Forelimb muscle (tissue), 1 donor: Measurements from ENCODE around the gene EEF1G. TPM values are rescaled to one million over a fixed set of nuclear protein-coding genes. Genes with fewer than 3 reads are reported as not detected.
"Not testable (repeated sequence)": the region's sequence is repeated elsewhere in the genome, so short reads cannot be mapped to it uniquely, and the experiment has no call there.

ENCODE experiments used
- DNase-seq: peaks from one replicate; pipeline ENCODE4 v3.0.0-alpha.2; 2013; ENCODE audit warnings: low read depth
- polyA plus RNA-seq: library from polyadenylated mRNA; unstranded; fragments of 120-200 nt; gene quantifications from one replicate; pipeline ENCODE4 v1.2.1, GENCODE V29; 2013; ENCODE audit not compliant: insufficient read length

The EEF1G gene
- polyA plus RNA-seq, 1 donor, result 3,650 TPM

DNA sequence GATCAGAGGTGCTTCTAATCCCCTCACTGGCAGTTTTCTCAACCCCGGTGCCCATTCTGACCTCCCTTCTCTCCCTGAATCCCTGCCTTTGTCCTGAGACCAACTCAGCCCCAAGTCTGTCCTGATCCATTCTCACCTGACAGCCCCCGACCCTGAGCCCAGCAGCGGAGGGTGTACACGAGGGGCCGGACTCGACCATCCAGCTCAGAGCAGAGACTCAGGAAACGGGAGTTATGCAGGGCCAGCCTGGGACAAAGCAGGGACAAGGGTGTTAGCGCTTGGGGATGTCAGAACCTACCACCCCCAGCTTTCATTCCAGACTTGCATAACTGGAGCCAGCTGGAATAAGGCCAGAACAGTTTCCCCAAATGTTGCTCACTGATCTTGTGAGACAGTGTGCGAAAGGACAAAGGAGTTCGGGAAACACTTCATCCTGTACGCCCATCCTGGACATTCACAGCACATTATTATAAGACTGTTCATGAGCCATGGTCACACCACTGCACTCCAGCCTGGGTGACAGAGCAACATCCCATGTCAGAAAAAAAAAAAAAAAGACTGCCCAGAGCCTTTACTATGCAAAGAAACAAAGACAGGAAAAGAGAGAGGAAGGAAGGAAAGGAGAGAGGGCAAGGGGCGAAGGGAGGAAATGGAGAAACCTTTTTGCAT, 3.5 kb upstream of the EEF1G start:
- no peak for DNase-seq

DNA sequence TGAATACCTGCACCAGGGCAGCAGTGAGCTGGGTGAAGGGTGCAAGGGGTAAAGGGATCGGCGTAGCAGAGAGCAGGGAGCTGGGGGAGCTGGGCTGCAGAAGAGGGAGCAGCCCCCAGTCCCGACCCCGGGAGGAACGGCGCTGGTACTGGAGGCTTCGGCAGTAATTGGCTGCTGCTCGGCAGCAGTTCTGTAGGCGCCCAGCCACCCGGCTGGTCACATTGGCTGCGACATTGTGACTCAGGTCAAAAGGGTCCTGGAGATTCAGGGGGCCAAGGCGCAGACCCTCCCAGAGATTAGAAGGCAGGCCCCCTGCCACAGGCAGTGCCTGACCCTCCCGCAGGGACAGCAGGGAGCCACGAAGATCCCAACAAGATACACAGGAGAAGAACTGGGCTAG, 2.1 kb upstream of the EEF1G start:
- no peak for DNase-seq

DNA sequence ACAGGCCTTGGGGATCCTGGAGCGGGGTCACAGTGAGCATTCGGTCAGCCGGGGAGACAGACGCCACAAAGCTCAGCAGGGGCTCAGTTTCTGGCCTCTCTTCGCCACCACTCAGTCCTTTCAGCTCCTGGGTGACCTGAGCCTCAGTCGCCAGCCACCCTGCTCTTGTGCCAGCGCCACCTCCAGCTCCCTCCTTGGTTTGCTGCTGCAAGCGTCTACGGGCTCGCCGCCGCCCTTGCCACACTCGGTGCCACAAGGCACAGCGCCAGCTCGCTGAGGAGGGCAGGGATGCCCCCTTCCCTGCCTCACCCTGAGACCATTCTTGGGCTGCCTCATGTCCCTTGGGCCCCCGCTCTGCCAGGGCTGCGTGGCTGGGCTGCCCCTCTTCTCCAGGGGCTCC, 1.5 kb upstream of the EEF1G start:
- DNase-seq, result no peak

DNA sequence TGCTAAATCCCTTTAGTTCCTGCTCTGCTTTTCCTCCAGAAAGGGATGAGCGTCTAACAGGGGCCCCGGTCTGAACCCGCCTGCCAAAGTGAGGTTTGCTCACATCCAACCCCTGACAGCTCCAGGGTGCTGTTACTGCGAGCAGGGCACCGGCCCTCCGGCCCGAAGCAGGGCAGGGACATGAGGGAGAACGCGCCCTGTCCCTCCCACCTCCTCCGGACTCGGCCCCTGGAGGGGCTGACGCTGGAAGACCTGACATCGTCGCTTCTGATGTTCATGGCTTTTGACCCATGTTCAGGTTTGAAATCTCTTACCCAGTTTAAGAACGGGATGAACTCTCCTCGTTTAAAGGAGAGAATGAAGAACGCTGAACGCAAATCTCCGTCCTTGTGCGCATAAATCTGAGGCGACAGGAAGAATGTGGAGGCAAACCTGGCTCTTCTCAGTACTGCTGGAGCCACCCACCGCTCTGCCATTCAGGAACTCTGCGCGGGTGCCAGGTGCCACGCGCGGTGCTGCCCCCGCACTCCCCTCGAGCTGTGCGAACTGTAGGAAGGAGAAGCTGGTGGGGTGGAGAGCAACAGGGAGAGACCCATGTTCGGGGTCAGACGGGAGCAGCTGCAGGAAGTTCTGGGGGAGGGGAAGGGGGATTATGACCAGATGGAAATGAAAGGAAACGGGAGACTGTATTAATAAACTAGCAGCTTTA, 826 bp upstream of the EEF1G start:
- no peak for DNase-seq

DNA sequence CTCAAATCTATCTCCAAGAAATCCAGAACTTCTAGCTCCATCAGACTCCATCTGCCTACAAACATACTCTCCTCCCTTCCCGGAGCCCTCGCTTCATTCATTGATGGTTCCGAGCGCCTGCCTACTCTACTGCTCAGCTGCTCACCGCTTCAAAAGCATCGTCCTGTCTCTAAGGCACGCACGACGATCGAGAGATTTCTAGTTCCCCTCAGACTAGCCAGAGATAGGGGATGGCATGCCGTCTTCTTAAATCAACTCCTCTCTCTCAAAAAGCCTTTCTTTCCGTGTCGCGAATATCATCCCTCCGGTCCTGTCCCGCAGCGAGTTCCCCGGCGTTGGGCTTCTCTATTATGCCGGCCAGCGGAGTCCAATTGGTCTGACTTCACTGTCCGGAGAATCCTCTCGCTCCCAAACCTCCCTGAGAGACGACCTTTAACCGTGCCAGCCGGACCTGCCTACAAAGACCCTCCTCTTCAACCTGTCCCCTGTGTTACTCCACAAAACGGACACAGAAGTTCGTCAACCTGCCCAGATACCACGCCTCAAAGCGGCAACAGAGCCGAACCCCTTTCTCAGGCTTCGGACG, 592 bp downstream of the EEF1G start:
- DNase-seq, result no peak

DNA sequence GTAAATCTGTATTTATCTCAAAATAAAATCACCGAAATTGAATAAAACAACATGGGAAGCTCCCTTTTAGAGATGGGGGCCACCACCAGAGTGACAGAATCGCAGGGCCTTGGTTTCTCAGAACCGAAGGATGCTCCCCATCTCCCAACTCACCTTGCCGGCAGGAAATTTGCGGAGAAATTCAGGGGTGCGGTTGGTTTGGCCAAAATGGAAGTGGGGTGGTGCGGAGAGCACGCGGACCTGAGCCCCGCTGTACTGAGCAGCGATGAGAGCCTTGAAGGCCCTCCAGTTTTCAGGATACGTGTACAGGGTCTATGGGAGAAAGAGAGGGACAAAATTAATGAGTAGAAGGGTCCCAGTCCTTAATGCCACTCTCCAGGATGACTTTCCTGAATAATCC, 1.3 kb downstream of the EEF1G start:
- DNase-seq, result no peak

DNA sequence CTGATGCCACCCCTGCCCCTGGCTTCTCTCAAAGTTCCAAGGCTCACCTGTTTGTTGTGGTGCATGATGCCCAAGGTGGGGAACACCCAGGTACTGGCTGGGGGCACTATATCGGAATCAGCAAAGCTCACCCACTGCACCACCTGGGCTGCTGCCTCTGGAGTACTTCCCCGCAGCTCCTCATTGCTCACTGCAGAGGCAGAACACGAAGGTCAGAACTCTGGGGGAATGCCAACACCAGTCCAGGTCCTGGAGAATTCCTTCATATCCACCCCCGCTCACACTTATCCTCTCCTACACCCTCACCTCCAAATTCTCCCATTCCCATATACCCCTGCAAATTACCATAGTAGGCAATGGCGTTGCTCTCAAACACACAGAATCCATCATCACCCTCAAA, 2.2 kb downstream of the EEF1G start:
- DNase-seq, result not testable (repeated sequence)

DNA sequence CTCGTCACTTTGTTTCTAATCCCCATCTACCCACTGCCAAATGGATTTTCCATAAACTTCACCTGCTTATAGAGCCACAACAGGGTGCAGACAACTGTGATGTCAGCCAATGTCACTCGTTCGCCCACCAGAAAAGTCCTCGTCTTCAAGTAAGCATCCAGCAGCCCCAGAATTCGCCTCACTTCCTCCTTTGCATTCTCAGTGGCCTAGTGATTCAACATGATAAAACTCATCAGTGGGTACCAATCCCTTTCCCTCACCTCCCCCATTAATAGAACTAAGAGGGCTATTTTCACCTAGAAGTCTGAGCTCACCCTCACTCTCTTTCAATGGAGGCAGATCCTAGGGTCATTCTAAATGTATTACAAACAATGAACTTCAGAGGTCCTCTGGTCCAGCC, 2.8 kb downstream of the EEF1G start:
- not testable (repeated sequence) for DNase-seq

DNA sequence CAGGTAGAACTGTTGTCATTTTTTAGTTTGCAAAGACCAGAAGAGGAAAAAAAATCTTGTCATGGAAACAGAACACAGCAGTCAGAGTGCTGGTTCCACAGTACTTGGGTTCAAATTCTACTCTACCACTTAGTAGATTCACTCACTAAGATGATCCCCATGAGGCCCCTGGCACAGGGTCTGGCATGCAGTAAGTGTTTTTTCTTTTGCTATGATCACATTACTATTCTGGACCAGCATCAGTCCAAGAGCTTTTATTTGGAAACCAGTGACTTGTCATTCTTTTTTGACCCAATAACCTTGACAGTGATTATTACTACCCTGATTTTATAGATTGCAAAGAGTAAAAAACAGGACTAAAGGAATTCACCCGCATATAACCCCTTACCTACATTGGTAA, 4.1 kb downstream of the EEF1G start:
- DNase-seq, result no peak

DNA sequence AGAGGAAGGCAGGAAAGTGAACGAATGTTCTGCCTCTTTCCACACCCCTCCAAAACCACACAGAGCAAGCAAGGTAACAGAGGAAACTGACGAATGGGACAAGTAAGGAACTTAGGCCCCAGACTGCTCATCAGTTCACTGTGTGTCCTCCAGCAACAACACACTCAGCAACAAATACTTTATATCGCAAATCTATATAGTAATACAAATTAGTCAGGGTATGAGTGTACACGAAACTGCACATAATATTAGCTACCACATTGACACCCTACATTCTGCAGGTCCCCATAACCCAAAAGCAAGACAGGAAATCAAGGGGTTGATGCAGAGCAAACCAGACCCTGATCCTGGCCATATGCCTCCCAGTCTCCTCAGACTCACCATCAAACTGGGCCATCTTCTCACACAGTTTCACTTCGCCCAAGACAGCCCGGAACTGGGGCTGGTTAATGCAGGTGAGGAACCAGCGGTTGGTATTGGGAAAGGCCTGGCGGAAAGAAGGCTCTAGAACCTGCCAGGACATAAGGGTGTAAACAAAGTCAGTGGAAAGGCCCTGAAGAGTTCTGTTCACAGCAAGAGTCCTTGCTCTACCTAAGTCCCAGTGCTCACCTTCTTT, 6.6 kb downstream of the EEF1G start:
- DNase-seq, result no peak

DNA sequence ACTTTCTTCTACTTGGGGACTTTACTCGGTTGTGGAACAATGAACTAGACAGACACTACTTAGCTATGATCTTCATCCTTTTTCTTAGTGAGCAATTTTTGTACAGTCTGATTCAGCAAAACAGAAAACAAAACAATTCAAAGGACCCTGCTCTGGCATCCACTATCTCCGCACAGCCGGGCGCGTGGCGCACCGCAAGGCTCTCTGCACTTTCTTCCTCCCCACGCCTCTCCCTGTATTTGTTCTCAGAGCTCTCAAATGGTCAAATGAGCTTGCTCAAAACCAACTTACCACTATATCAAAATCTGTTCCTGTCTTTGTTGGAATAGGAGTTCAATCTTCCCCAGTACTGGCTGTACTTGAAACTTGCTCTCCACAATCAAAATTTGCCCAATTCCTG, 7.4 kb downstream of the EEF1G start:
- DNase-seq, result no peak

DNA sequence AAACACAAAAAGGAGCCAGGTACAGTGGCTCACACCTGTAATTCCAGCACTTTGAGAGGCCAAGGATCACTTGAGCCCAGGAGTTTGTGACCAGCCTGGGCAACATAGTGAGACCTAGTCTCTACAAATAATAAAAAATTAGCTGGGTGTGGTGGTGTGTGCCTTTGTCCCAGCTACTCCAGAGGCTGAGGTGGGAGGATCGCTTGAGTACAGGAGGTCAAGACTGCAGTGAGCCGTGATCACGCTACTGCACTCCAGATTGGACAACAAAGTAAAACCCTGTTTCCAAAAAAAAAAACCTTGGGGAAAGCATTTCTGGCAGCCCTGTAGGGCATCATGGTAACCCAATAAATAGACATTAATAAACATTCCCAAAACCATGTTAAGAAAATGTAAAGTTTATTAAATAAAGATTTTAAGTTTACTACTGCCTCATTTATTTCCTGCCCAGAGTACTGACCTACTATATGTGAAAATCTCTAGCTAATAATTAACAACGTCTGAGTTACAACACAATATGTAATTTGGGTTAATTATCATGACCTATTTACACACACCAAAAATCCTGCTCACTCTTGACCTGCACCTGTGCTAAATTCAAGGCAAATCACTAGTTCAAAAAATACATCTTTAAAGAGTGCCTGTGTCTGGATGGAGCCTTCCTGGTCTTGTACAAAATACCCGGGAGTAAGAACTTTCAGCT, 8.4 kb downstream of the EEF1G start:
- no peak for DNase-seq

DNA sequence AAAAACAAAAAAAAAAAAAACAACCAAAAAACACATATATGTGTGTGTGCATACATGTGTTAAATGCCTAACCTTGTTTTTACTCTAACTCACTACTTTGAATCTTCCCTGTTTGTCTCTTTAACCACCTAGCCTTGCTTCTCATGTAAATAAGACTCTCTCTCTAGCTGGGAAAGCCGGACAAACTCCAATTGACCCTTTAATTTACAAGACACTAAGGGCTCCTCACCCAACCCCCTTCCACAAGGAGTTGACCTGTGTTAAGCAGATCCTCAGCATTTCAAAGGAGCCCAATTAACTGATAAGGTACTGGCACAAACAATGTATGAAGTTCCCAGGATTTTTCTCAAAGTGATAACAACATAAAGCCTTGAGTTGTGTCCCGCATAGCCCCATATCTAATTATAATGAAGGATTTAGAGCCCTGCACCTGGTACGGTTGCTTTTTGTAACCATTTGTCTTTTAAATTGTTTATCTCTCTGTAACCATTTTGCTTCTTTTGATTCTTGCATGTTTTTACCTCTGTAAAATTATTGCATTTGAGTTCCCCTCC, 11.9 kb downstream of the EEF1G start:
- DNase-seq, result not testable (repeated sequence)

DNA sequence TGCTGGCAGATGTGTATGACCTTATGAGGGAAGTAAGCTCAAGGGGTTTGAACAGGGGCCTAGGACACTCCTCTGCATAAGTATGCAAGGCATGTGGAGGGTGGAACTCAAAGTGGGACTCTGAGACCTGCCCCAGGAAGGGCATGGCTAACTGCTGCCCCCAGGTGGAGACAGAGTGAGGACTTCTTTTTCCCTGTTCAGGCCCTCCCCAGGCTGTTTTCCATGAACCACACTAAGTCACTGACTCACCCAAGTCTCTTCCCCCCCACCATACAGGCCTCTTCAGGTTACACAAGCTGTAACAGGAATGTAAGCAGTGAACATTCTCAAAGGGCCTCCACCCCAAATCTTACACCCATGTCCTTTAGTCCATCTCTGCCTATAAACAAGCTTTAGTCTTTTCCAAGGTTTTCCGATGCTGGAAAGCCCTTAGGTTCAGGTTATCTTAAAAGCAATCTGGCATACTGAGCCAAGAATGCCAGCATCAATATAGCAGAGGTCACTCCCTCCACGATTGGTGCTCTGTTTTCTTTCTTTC, 13.1 kb downstream of the EEF1G start:
- DNase-seq, result no peak

DNA sequence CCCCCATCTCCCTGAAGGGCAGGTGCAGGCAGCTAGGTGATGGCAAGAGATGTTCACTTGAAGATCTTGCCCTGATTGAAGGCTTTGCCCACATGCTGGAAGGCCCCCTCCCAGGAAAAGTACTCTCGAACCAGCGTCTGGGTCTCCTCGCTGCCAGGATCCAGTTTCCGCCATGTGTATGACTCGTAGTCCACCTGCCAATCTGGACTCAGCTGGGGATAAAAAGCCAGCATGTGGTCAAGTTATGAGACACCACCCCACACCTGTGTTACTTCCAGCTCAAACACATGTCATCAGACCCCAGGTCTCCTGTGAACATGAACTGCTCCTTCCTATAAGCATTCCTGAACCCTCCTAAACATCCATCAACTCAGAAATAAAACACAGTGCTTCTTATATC, 14.1 kb downstream of the EEF1G start:
- not testable (repeated sequence) for DNase-seq

DNA sequence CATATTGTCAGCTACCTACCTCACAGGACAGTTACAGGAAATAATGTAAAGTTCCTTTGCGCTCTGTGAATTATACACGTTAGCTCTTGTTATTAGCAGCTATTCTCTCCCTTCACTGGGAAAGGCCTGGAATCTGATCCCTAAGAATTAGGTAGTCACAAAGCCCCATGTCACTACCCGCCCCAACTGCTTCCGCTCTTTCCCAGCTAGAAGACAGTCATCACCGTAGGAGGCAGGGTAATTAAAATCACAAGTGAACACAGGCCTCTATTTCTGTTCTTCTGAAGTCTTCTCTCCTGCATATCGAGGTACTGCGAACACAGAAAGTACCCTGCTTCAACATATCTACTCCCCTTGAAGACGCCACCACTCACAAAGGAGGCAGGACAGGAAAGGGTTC, 14.5 kb downstream of the EEF1G start:
- no peak for DNase-seq

DNA sequence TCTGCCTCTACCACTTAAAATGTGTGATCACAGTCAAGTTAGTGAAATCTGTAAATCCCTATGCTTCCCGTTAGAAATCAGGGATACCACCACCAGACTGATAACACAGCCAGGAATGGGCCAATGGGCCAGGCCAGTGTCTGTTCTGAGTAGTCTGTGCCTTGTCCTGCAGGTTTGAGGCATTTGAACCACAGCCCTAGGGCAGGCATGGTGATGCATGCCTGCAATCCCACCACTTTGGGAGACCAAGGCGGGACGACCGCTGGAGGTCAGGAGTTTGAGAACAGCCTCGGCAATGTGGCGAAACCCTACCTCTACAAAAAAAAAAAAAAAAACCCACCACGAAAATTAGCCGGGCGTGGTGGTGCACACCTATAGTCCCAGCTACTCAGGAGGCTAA, 15.0 kb downstream of the EEF1G start:
- no peak for DNase-seq

DNA sequence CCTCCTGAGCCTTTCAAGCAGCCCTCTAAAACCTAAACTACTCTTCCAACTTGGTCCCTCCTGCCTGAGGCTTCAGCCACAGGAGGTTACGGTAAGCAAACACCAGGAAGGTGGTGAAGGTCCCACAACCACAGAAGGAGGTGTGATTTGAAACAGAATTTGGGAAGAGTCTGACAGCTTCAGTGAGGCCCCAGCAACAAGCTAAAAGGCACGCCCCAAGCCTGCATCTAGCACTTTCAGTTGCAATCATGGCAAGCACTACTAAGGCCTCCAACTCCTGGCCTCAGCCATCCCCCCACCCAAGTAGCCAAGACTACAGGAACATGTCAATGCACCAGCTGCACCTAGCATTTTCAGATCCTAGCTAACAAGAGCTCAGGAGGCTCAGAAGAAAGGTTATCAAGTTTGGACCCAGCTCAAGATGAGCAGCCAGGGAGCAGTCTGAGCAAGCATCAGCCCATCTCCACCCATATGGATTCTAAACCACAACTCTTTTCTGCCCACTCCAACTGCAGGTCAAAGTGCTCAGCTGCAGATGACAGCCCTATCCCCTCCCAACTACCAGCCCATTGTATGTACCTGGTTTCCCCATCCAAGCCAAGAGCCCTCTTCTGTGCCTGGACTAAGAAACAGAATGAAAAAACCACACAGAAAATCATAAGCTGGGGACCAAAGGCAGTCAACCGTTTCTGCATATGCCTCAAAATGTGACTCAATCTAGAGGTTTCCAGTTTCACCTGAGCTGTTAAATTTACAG, 16.6 kb downstream of the EEF1G start:
- DNase-seq, result no peak

DNA sequence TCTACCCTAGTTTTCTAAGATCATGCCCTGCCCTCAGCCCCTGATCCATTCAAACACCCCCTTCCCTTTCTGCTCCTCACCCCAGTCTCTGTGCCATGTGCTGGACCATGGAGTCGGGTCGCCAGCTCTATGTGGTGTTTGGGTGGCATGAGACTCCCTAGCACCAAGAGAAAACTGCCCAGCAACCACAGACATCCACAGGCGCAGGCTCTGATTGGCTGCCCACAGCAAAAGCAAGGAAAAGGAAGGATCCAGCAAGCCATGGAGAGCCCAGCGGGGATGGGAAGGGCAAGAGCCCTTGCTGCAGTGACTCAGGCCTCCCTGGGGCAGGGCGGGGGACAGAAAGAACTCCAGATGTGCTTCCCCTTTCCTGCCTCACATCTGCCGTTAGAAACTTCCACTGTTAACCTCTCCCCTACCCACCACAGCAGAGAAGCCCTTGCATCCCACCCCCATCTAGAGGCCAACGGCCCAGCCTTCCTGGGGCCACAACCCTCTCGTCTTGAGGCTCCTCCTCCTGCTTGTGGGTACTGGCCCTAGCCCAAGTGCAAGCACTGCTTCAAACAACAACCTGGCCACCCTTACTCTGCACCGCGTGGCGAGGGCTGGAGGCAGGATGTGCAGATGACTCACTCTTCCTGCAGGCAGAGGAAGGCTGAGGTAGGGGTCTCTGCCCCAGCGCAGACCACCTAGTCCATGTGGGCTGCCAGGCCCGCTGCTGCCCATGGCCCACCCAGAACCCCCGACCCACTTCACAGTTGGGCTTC, 17.4 kb downstream of the EEF1G start:
- no peak for DNase-seq

DNA sequence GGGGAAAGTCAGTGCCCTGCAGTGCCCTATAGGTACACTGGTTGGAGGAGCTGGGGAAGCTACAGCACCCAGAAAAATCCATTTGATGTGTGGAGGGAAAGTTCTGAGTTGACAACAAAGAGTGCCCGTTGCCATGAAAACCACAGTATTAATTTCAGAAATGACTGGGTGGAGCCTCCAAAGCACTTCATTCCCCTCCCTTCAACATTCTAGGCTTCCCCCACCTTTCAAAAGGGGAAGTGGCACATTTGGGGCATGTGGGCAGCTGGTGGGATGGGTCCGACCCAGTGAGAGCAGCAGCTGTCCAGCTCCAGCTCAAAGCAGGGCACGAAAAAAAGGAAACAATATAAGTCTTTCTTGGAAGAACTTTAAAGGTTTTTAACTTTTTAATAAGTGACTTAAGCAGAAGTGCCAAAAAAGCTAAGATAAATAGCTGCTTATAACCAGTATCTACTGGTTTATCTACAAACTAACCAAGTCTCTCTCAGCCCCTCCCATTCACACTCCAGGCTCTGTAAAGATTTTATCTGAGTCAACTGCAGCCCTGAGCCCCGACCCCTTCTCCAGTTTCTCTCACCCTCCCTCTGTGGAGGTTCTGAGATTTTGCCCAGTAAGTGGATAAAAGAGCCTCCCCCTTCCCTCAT, 18.1 kb downstream of the EEF1G start:
- DNase-seq, result no peak
